ENCODE measurements around the gene OPTN. TPM values are rescaled to one million over a fixed set of nuclear protein-coding genes. Genes with fewer than 3 reads are reported as not detected.

OPTN gene
- total and polyA plus RNA-seq, 2 of the 8 experiments (the other 6 are each of a cell fraction or from before 2014, with no cell fraction given): 4.8 to 20.1 TPM

GRCh38 chr10:13168781-13169180 is 68.8 kb downstream of the OPTN start (continued):
- TF ChIP-seq CHD7 (IDR thresholded peaks at IDR 0.05; ENCODE audit: insufficient replicate concordance, low read length) (no peak), RNF2 (IDR thresholded peaks at IDR 0.05; ENCODE audit: borderline replicate concordance, low read depth, low read length, missing control alignments, poor library complexity, severe bottlenecking) (no peak), YY1 (IDR thresholded peaks at IDR 0.05; ENCODE audit: low read depth, low read length) (no peak), ZNF274 (IDR thresholded peaks at IDR 0.05; ENCODE audit: borderline replicate concordance, extremely low read depth, low read length) (no peak)

All from H1 (cell line).